ENCODE data around the gene HMX3.
A peak's percentile ranks its signal among the peaks of the same experiment; 100 is the strongest.

HMX3 gene

GRCh38 chr10:123149162-123149567 is 13.4 kb downstream of the HMX3 start:
- H3K27me3 ChIP-seq (replicated peaks in 2 of 5; ENCODE audit: control insufficient read depth in 4 of 5, insufficient read depth in 5 of 5, low read length in 4 of 5), result peaks cover 17 to 95% (median 65%) of the 10 kb centered on the region in 5 experiments
- H3K9me3 ChIP-seq (ENCODE audit: control extremely low read depth in 1 of 5, control insufficient read depth in 4 of 5, insufficient read depth in 2 of 5, low read depth in 1 of 5, low read length in 4 of 5), result peaks cover 0 to 2% (median 0%) of the 10 kb centered on the region in 5 experiments
- H3K4me3 ChIP-seq (ENCODE audit: control insufficient read depth in 1 of 7, extremely low read depth in 1 of 7, insufficient read depth in 4 of 7, low read depth in 2 of 7, low read length in 6 of 7), result peak overlapping the region in 4 of 7 experiments; percentile 19 to 73 (median 60)
- peak in 1 of 3 donors; percentile 24 for DNase-seq
- POLR2A ChIA-PET, result no interaction called here
- CTCF ChIA-PET, result interaction anchor here (1.0 to 4.8 kb wide), 5 partner anchors 9 to 107 kb away, joined by 3 to 37 read pairs (median 4); no protein-coding TSS in a partner anchor
- WGBS (ENCODE audit: insufficient coverage), result 8% methylated on average over 10 of the region's 12 CpGs
- no peaks in the 10 kb centered on the region for H3K36me3 ChIP-seq (ENCODE audit: control insufficient read depth in 4 of 4, insufficient read depth in 4 of 4, low read length in 3 of 4)
- H3K4me1 ChIP-seq (ENCODE audit: control extremely low read depth in 1 of 4, control insufficient read depth in 4 of 4, insufficient read depth in 4 of 4, low read length in 3 of 4), result peaks cover 2 to 45% (median 43%) of the 10 kb centered on the region in 4 experiments
- no peak overlapping the region for H3K27ac ChIP-seq (ENCODE audit: insufficient read depth in 1 of 2, low read depth in 1 of 2, low read length in 2 of 2, poor library complexity in 1 of 2, severe bottlenecking in 2 of 2)

GRCh38 chr10:123149568-123150270 is 13.9 kb downstream of the HMX3 start:
- under 1% methylated on average over 26 of the region's 76 CpGs for WGBS (ENCODE audit: insufficient coverage)
- CTCF ChIA-PET, result interaction anchor here (0.6 to 4.8 kb wide), 5 partner anchors 10 to 380 kb away, joined by 3 to 37 read pairs (median 4); no protein-coding TSS in a partner anchor
- peak in 2 of 3 donors; percentile 66 to 75 for DNase-seq
- Histone ChIP-seq H3K36me3 (ENCODE audit: control insufficient read depth in 4 of 4, insufficient read depth in 4 of 4, low read length in 3 of 4) (no peaks in the 10 kb centered on the region), H3K27me3 (replicated peaks in 2 of 5; ENCODE audit: control insufficient read depth in 4 of 5, insufficient read depth in 5 of 5, low read length in 4 of 5) (peaks cover 17 to 89% (median 61%) of the 10 kb centered on the region in 5 experiments), H3K4me3 (ENCODE audit: control insufficient read depth in 1 of 7, extremely low read depth in 1 of 7, insufficient read depth in 4 of 7, low read depth in 2 of 7, low read length in 6 of 7) (peak overlapping the region; percentile 4 to 73 (median 54)), H3K27ac (ENCODE audit: insufficient read depth in 1 of 2, low read depth in 1 of 2, low read length in 2 of 2, poor library complexity in 1 of 2, severe bottlenecking in 2 of 2) (no peak overlapping the region), H3K9me3 (ENCODE audit: control extremely low read depth in 1 of 5, control insufficient read depth in 4 of 5, insufficient read depth in 2 of 5, low read depth in 1 of 5, low read length in 4 of 5) (peaks cover 0 to 2% (median 0%) of the 10 kb centered on the region in 5 experiments), H3K4me1 (ENCODE audit: control extremely low read depth in 1 of 4, control insufficient read depth in 4 of 4, insufficient read depth in 4 of 4, low read length in 3 of 4) (peaks cover 2 to 46% (median 43%) of the 10 kb centered on the region in 4 experiments)
- POLR2A ChIA-PET, result no interaction called here

GRCh38 chr10:123150271-123150985 is 14.7 kb downstream of the HMX3 start:
- POLR2A ChIA-PET, result interaction anchor here (1.6 kb wide), 1 partner anchor 9 kb away, joined by 3 read pairs; no protein-coding TSS in a partner anchor
- Histone ChIP-seq H3K27ac (ENCODE audit: insufficient read depth in 1 of 2, low read depth in 1 of 2, low read length in 2 of 2, poor library complexity in 1 of 2, severe bottlenecking in 2 of 2) (no peak overlapping the region), H3K36me3 (ENCODE audit: control insufficient read depth in 4 of 4, insufficient read depth in 4 of 4, low read length in 3 of 4) (no peaks in the 10 kb centered on the region), H3K27me3 (replicated peaks in 2 of 5; ENCODE audit: control insufficient read depth in 4 of 5, insufficient read depth in 5 of 5, low read length in 4 of 5) (peaks cover 17 to 82% (median 54%) of the 10 kb centered on the region in 5 experiments), H3K4me3 (ENCODE audit: control insufficient read depth in 1 of 7, extremely low read depth in 1 of 7, insufficient read depth in 4 of 7, low read depth in 2 of 7, low read length in 6 of 7) (peak overlapping the region in 6 of 7 experiments; percentile 4 to 73 (median 56)), H3K4me1 (ENCODE audit: control extremely low read depth in 1 of 4, control insufficient read depth in 4 of 4, insufficient read depth in 4 of 4, low read length in 3 of 4) (peaks cover 8 to 53% (median 50%) of the 10 kb centered on the region in 4 experiments), H3K9me3 (ENCODE audit: control extremely low read depth in 1 of 5, control insufficient read depth in 4 of 5, insufficient read depth in 2 of 5, low read depth in 1 of 5, low read length in 4 of 5) (peaks cover 0 to 2% (median 0%) of the 10 kb centered on the region in 5 experiments)
- no peak for DNase-seq
- WGBS (ENCODE audit: insufficient coverage), result 5% methylated on average over 24 of the region's 34 CpGs
- CTCF ChIA-PET, result interaction anchor here (0.6 to 4.8 kb wide), 6 partner anchors 11 to 379 kb away, joined by 3 to 37 read pairs (median 4); no protein-coding TSS in a partner anchor

- 2% methylated on average over 55 of the region's 56 CpGs for WGBS (ENCODE audit: insufficient coverage)
These were observed 15.4 kb downstream of the HMX3 start for GRCh38 chr10:123150986-123151736.

GRCh38 chr10:123151737-123152135 is 16.0 kb downstream of the HMX3 start:
- Histone ChIP-seq H3K4me1 (ENCODE audit: control extremely low read depth in 1 of 4, control insufficient read depth in 4 of 4, insufficient read depth in 4 of 4, low read length in 3 of 4) (peaks cover 11 to 51% (median 47%) of the 10 kb centered on the region in 4 experiments), H3K27me3 (replicated peaks in 2 of 5; ENCODE audit: control insufficient read depth in 4 of 5, insufficient read depth in 5 of 5, low read length in 4 of 5) (peaks cover 17 to 69% (median 45%) of the 10 kb centered on the region in 5 experiments), H3K9me3 (ENCODE audit: control extremely low read depth in 1 of 5, control insufficient read depth in 4 of 5, insufficient read depth in 2 of 5, low read depth in 1 of 5, low read length in 4 of 5) (peaks cover 0 to 2% (median 0%) of the 10 kb centered on the region in 5 experiments), H3K27ac (ENCODE audit: insufficient read depth in 1 of 2, low read depth in 1 of 2, low read length in 2 of 2, poor library complexity in 1 of 2, severe bottlenecking in 2 of 2) (no peak overlapping the region), H3K4me3 (ENCODE audit: control insufficient read depth in 1 of 7, extremely low read depth in 1 of 7, insufficient read depth in 4 of 7, low read depth in 2 of 7, low read length in 6 of 7) (peak overlapping the region in 1 of 7 experiments; percentile 23), H3K36me3 (ENCODE audit: control insufficient read depth in 4 of 4, insufficient read depth in 4 of 4, low read length in 3 of 4) (peaks cover 0 to 11% (median 7%) of the 10 kb centered on the region in 4 experiments)
- POLR2A ChIA-PET, result interaction anchor here (1.6 kb wide), 1 partner anchor 10 kb away, joined by 3 read pairs; no protein-coding TSS in a partner anchor
- no peak for DNase-seq
- CTCF ChIA-PET, result interaction anchor here (1.4 to 4.8 kb wide), 4 partner anchors 11 to 22 kb away, joined by 3 to 37 read pairs (median 6); no protein-coding TSS in a partner anchor
- WGBS (ENCODE audit: insufficient coverage), result 0% methylated on average over 1 of the region's 7 CpGs

More at GRCh38 chr10:123150986-123151736, 15.4 kb downstream of the HMX3 start:
- Histone ChIP-seq H3K27me3 (replicated peaks in 2 of 5; ENCODE audit: control insufficient read depth in 4 of 5, insufficient read depth in 5 of 5, low read length in 4 of 5) (peaks cover 17 to 75% (median 48%) of the 10 kb centered on the region in 5 experiments), H3K27ac (ENCODE audit: insufficient read depth in 1 of 2, low read depth in 1 of 2, low read length in 2 of 2, poor library complexity in 1 of 2, severe bottlenecking in 2 of 2) (no peak overlapping the region), H3K9me3 (ENCODE audit: control extremely low read depth in 1 of 5, control insufficient read depth in 4 of 5, insufficient read depth in 2 of 5, low read depth in 1 of 5, low read length in 4 of 5) (peaks cover 0 to 2% (median 0%) of the 10 kb centered on the region in 5 experiments), H3K4me1 (ENCODE audit: control extremely low read depth in 1 of 4, control insufficient read depth in 4 of 4, insufficient read depth in 4 of 4, low read length in 3 of 4) (peaks cover 8 to 57% (median 51%) of the 10 kb centered on the region in 4 experiments), H3K36me3 (ENCODE audit: control insufficient read depth in 4 of 4, insufficient read depth in 4 of 4, low read length in 3 of 4) (peaks cover 0 to 5% (median 3%) of the 10 kb centered on the region in 4 experiments), H3K4me3 (ENCODE audit: control insufficient read depth in 1 of 7, extremely low read depth in 1 of 7, insufficient read depth in 4 of 7, low read depth in 2 of 7, low read length in 6 of 7) (peak overlapping the region in 6 of 7 experiments; percentile 3 to 55 (median 36))
- peak in 2 of 3 donors; percentile 55 to 66 for DNase-seq
- CTCF ChIA-PET, result interaction anchor here (1.4 to 4.8 kb wide), 4 partner anchors 11 to 23 kb away, joined by 3 to 37 read pairs (median 6); no protein-coding TSS in a partner anchor
- POLR2A ChIA-PET, result interaction anchor here (1.6 kb wide), 1 partner anchor 10 kb away, joined by 3 read pairs; no protein-coding TSS in a partner anchor

- POLR2A ChIA-PET, result interaction anchor here (0.7 kb wide), 1 partner anchor 13 kb away, joined by 3 read pairs; no protein-coding TSS in a partner anchor
- peaks cover 0 to 2% (median 0%) of the 10 kb centered on the region in 5 experiments for H3K9me3 ChIP-seq (ENCODE audit: control extremely low read depth in 1 of 5, control insufficient read depth in 4 of 5, insufficient read depth in 2 of 5, low read depth in 1 of 5, low read length in 4 of 5)
- CTCF ChIA-PET, result interaction anchor here (1.2 to 1.8 kb wide), 2 partner anchors 8 to 20 kb away, joined by 4 to 5 read pairs; no protein-coding TSS in a partner anchor
- H3K27me3 ChIP-seq (replicated peaks in 2 of 5; ENCODE audit: control insufficient read depth in 4 of 5, insufficient read depth in 5 of 5, low read length in 4 of 5), result peaks cover 17 to 51% (median 34%) of the 10 kb centered on the region in 5 experiments
- H3K4me1 ChIP-seq (ENCODE audit: control extremely low read depth in 1 of 4, control insufficient read depth in 4 of 4, insufficient read depth in 4 of 4, low read length in 3 of 4), result peaks cover 11 to 49% (median 39%) of the 10 kb centered on the region in 4 experiments
- DNase-seq, result no peak
- H3K27ac ChIP-seq (ENCODE audit: insufficient read depth in 1 of 2, low read depth in 1 of 2, low read length in 2 of 2, poor library complexity in 1 of 2, severe bottlenecking in 2 of 2), result no peak overlapping the region
- peaks cover 0 to 28% (median 14%) of the 10 kb centered on the region in 4 experiments for H3K36me3 ChIP-seq (ENCODE audit: control insufficient read depth in 4 of 4, insufficient read depth in 4 of 4, low read length in 3 of 4)
- H3K4me3 ChIP-seq (ENCODE audit: control insufficient read depth in 1 of 7, extremely low read depth in 1 of 7, insufficient read depth in 4 of 7, low read depth in 2 of 7, low read length in 6 of 7), result peak overlapping the region in 2 of 7 experiments; percentile 98
- 24% methylated on average over 8 of the region's 9 CpGs for WGBS (ENCODE audit: insufficient coverage)
These were observed 17.8 kb downstream of the HMX3 start for GRCh38 chr10:123153486-123154091.

Measured in common myeloid progenitor, CD34-positive (primary cell).